HL-60 (cell line): ENCODE measurements around the gene GIPC1.

Source experiments
- DNase-seq, 2 experiments: peaks; one replicate each; pipeline ENCODE4 v3.0.0-alpha.2; 2010 to 2020; ENCODE audit warnings: low read depth in 1 of 2, low spot score in 1 of 2
- H3K27ac ChIP-seq: fragments of 250-450 bp; sonication (Bioruptor Pico); replicated peaks from 2 replicates; pipeline ENCODE4 v1.5.1; 2020; ENCODE audit warnings: mild to moderate bottlenecking, moderate library complexity
- H3K27me3 ChIP-seq: fragments of 250-450 bp; sonication (Bioruptor Pico); 2 replicates; pipeline ENCODE4 v1.5.1; 2021; ENCODE audit warnings: mild to moderate bottlenecking, moderate library complexity; ENCODE audit not compliant: insufficient read depth, poor library complexity, severe bottlenecking
- H3K4me3 ChIP-seq: replicated peaks from 2 replicates; pipeline ENCODE4 v1.5.1; 2011; ENCODE audit warnings: mild to moderate bottlenecking, control low read depth, low read length; ENCODE audit not compliant: insufficient read depth
- GABPA ChIP-seq: IDR thresholded peaks from 2 replicates; pipeline ENCODE4 v1.6.1; 2012; ENCODE audit warnings: low read depth
- POLR2AphosphoS5 ChIP-seq: IDR thresholded peaks from 2 replicates; pipeline ENCODE4 v1.6.1; 2012; ENCODE audit warnings: low read depth
- SPI1 ChIP-seq: IDR thresholded peaks from 2 replicates; pipeline ENCODE4 v1.6.1; 2012; ENCODE audit warnings: low read depth, mild to moderate bottlenecking, borderline replicate concordance
- TF ChIP-seq, protein P1 (sequence below): IDR thresholded peaks from 2 replicates; pipeline ENCODE4 v1.6.1; 2012; ENCODE audit warnings: low read depth; ENCODE audit not compliant: insufficient replicate concordance
- TF ChIP-seq, protein P2 (sequence below): IDR thresholded peaks from one replicate; pipeline ENCODE4 v1.5.1; 2011; ENCODE audit warnings: low read length, control low read depth, inconsistent platforms; ENCODE audit not compliant: insufficient read depth

The GIPC1 gene

DNA sequence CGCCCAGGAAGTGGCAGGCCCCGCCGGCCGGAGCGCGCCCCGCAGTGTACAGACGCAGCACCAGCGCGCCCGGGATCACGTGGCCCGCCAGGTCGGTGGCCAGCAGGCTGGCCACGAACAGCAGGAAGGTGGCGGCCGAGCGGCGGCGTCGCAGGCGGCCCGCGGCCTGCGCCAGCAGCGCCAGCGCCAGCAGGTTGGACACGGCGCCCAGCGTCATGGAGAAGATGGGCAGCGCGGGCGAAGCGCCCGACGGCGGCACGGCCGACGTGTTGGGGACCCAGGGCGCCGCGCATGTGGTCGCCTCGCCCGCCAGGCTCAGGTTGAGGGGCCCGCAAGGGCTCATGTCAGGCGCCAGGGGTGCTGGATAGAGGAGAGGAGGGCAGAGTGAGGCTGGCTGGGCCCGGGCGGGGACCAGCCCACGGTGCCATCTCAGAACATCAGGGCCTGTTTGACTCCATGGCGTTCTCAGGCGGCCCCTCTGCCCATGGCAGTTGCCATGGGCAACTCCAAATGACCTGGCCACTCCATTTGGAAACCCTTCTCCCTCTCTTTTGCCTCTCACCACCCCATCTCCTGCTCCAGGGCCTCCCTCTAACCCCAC lies 21.8 kb downstream of the GIPC1 start:
- DNase-seq: no peak
- peaks cover 19% of the 10 kb centered on the region for H3K27me3 ChIP-seq

DNA sequence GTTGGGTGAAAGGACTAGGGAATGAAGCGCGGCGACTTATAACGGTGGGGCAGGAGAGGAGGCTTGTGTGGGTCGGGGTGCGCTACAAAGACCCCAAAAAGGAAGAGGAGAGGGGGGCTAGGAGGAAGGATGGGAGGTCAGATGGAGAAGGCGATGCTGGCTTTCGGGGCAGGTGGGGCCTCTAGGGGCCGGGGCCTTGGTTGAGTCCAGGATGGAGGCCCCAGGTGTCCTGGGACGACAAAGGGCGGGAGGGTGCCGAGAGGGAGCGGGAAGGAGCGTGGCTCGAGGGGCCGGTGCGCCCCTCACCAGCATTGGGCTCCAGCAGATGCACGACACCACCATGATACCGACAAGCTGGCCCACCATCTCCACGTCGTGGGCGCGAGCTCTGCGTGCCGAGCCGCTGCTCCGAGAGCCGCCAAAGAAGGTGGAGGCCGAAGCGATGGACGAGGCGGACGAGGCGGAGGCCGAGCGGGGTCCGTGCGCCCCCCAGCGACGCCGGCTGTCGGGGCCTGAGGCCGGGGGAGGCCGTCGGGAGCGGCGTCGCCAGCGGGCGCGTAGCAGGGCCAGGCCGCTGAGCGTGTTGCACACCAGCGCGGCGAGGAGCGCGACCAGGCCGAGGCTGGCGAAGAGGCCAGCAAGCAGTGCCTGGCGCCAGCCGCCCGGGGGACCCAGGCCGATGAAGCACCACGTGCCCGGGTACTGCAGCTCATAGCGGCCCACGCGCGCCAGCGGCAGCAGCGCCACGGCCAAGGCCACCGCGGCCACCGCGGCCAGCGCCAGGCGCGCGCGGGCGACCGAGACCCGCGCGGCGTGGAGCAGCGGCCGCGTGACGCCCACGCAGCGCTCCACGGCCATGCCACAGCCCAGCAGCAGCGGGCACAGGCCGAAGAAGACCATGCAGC lies 22.6 kb downstream of the GIPC1 start:
- Histone ChIP-seq H3K27ac (no peak overlapping the region), H3K27me3 (peaks cover 19% of the 10 kb centered on the region), H3K4me3 (no peak overlapping the region)
- DNase-seq: no peak
- TF ChIP-seq, protein P1, sequence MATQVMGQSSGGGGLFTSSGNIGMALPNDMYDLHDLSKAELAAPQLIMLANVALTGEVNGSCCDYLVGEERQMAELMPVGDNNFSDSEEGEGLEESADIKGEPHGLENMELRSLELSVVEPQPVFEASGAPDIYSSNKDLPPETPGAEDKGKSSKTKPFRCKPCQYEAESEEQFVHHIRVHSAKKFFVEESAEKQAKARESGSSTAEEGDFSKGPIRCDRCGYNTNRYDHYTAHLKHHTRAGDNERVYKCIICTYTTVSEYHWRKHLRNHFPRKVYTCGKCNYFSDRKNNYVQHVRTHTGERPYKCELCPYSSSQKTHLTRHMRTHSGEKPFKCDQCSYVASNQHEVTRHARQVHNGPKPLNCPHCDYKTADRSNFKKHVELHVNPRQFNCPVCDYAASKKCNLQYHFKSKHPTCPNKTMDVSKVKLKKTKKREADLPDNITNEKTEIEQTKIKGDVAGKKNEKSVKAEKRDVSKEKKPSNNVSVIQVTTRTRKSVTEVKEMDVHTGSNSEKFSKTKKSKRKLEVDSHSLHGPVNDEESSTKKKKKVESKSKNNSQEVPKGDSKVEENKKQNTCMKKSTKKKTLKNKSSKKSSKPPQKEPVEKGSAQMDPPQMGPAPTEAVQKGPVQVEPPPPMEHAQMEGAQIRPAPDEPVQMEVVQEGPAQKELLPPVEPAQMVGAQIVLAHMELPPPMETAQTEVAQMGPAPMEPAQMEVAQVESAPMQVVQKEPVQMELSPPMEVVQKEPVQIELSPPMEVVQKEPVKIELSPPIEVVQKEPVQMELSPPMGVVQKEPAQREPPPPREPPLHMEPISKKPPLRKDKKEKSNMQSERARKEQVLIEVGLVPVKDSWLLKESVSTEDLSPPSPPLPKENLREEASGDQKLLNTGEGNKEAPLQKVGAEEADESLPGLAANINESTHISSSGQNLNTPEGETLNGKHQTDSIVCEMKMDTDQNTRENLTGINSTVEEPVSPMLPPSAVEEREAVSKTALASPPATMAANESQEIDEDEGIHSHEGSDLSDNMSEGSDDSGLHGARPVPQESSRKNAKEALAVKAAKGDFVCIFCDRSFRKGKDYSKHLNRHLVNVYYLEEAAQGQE: no peak
- TF ChIP-seq, protein P2, sequence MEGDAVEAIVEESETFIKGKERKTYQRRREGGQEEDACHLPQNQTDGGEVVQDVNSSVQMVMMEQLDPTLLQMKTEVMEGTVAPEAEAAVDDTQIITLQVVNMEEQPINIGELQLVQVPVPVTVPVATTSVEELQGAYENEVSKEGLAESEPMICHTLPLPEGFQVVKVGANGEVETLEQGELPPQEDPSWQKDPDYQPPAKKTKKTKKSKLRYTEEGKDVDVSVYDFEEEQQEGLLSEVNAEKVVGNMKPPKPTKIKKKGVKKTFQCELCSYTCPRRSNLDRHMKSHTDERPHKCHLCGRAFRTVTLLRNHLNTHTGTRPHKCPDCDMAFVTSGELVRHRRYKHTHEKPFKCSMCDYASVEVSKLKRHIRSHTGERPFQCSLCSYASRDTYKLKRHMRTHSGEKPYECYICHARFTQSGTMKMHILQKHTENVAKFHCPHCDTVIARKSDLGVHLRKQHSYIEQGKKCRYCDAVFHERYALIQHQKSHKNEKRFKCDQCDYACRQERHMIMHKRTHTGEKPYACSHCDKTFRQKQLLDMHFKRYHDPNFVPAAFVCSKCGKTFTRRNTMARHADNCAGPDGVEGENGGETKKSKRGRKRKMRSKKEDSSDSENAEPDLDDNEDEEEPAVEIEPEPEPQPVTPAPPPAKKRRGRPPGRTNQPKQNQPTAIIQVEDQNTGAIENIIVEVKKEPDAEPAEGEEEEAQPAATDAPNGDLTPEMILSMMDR: no peak
- TF ChIP-seq GABPA (no peak), SPI1 (no peak), POLR2AphosphoS5 (no peak)

More for the DNA sequence above, 21.8 kb downstream of the GIPC1 start:
- TF ChIP-seq, protein P1: no peak
- TF ChIP-seq, protein P2: no peak
- TF ChIP-seq GABPA: no peak
- TF ChIP-seq SPI1: no peak
- TF ChIP-seq POLR2AphosphoS5: no peak
- H3K4me3 ChIP-seq: no peak overlapping the region
- H3K27ac ChIP-seq: no peak overlapping the region

DNA sequence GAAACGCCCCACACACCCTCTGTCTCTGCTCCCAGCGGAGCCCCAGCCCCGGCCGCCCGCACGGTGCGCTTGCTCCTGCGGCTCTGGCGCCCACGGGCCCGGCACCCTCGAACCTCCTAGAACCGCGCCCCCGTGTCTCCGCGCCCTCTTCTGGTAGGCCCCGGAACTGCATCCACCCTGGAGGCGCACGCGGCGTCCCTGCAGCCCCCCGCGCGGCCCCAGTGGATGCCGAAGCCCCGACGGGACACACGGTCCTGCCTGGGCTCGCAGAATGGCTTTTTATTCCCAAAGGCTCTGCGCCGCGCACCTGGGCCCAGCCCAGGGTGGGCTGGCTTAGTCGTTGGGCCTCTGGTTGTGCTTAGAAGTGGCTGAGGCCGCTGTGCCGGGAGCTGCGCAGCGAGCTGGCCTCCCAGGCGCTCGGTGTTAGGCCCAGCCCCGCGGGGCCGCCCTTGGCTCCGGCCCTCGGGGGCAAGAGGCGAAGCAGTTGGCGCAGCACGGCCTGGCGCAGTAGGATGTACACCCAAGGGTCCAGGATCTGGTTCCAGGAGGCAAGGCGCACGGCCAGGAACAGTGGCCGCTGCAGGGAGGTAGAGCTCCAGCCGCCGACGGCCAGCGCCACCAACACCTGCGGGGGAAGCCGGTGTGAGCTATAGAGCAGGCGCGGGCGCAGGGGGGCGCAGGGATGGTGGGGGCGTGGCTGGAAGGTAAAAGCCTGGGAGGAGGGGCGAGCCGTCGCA lies 23.6 kb downstream of the GIPC1 start:
- no peak for TF ChIP-seq SPI1
- TF ChIP-seq, protein P2: peak; percentile 55
- TF ChIP-seq, protein P1: no peak
- no peak for TF ChIP-seq GABPA
- TF ChIP-seq POLR2AphosphoS5: peak; percentile 43; the same call in 1 of the 2 replicates
- H3K4me3 ChIP-seq: no peak overlapping the region
- peak in 1 of 2 experiments; percentile 61 for DNase-seq
- H3K27ac ChIP-seq: no peak overlapping the region
- peaks cover 19% of the 10 kb centered on the region for H3K27me3 ChIP-seq
